ENCODE measurements around the gene C12orf57.
A peak's percentile ranks its signal among the peaks of the same experiment; 100 is the strongest.

The C12orf57 gene

GRCh38 chr12:6963016-6963731, 19.4 kb downstream of the C12orf57 start:
- Histone ChIP-seq H3K27ac (ENCODE audit: low read length) (no peak overlapping the region), H3K79me2 (ENCODE audit: low read length) (peaks cover 45% of the 10 kb centered on the region), H3F3A (ENCODE audit: insufficient read depth, low read length) (peaks cover 77% of the 10 kb centered on the region), H3K4me1 (ENCODE audit: low read length) (peaks cover 52% of the 10 kb centered on the region), H3K27me3 (replicated peaks; ENCODE audit: insufficient read depth, low read length) (no peaks in the 10 kb centered on the region), H3K9me2 (replicated peaks; ENCODE audit: insufficient read depth, low read length) (no peaks in the 10 kb centered on the region), H3K4me2 (ENCODE audit: low read depth, low read length) (no peak overlapping the region), H3K36me3 (replicated peaks; ENCODE audit: insufficient read depth, low read length) (peaks cover 11% of the 10 kb centered on the region), H3K9me3 (replicated peaks; ENCODE audit: insufficient read depth, low read length) (no peaks in the 10 kb centered on the region), H4K20me1 (ENCODE audit: insufficient read depth, low read length) (no peaks in the 10 kb centered on the region), H3K9ac (ENCODE audit: low read length) (no peak overlapping the region), H3K4me3 (ENCODE audit: low read length) (no peak overlapping the region), H2AFZ (ENCODE audit: low read length) (no peak overlapping the region)
- no peak for DNase-seq
- TF ChIP-seq EZH2phosphoT487 (IDR thresholded peaks at IDR 0.05; ENCODE audit: low read length) = no peak
- no peak for TF ChIP-seq EZH2 (optimal IDR thresholded peaks at IDR 0.05; ENCODE audit: low read depth, low read length)
- TF ChIP-seq, protein P1, sequence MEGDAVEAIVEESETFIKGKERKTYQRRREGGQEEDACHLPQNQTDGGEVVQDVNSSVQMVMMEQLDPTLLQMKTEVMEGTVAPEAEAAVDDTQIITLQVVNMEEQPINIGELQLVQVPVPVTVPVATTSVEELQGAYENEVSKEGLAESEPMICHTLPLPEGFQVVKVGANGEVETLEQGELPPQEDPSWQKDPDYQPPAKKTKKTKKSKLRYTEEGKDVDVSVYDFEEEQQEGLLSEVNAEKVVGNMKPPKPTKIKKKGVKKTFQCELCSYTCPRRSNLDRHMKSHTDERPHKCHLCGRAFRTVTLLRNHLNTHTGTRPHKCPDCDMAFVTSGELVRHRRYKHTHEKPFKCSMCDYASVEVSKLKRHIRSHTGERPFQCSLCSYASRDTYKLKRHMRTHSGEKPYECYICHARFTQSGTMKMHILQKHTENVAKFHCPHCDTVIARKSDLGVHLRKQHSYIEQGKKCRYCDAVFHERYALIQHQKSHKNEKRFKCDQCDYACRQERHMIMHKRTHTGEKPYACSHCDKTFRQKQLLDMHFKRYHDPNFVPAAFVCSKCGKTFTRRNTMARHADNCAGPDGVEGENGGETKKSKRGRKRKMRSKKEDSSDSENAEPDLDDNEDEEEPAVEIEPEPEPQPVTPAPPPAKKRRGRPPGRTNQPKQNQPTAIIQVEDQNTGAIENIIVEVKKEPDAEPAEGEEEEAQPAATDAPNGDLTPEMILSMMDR (IDR thresholded peaks at IDR 0.05; ENCODE audit: low read length) = no peak

- peak overlapping the region; percentile 48; the same call in 1 of the 2 replicates for H3K27ac ChIP-seq (ENCODE audit: low read length)
These were observed 20.1 kb downstream of the C12orf57 start for GRCh38 chr12:6963791-6964413.

GRCh38 chr12:6964605-6965025, 20.8 kb downstream of the C12orf57 start:
- Histone ChIP-seq H3K79me2 (ENCODE audit: low read length) (peaks cover 49% of the 10 kb centered on the region), H3K9me3 (replicated peaks; ENCODE audit: insufficient read depth, low read length) (no peaks in the 10 kb centered on the region), H4K20me1 (ENCODE audit: insufficient read depth, low read length) (no peaks in the 10 kb centered on the region), H3K27ac (ENCODE audit: low read length) (peak overlapping the region; percentile 48; the same call in 1 of the 2 replicates), H3K27me3 (replicated peaks; ENCODE audit: insufficient read depth, low read length) (no peaks in the 10 kb centered on the region), H3F3A (ENCODE audit: insufficient read depth, low read length) (peaks cover 72% of the 10 kb centered on the region), H2AFZ (ENCODE audit: low read length) (no peak overlapping the region), H3K4me2 (ENCODE audit: low read depth, low read length) (0 out of 2 replicates have a peak overlapping the region, but pooled peaks have one; percentile 2), H3K36me3 (replicated peaks; ENCODE audit: insufficient read depth, low read length) (peaks cover 18% of the 10 kb centered on the region), H3K4me1 (ENCODE audit: low read length) (peaks cover 54% of the 10 kb centered on the region), H3K4me3 (ENCODE audit: low read length) (no peak overlapping the region), H3K9me2 (replicated peaks; ENCODE audit: insufficient read depth, low read length) (no peaks in the 10 kb centered on the region), H3K9ac (ENCODE audit: low read length) (peak overlapping the region; percentile 17; the same call in 1 of the 2 replicates)
- DNase-seq = peak; percentile 5
- TF ChIP-seq, protein P1 (IDR thresholded peaks at IDR 0.05; ENCODE audit: low read length) = no peak
- TF ChIP-seq EZH2 (optimal IDR thresholded peaks at IDR 0.05; ENCODE audit: low read depth, low read length) (no peak), EZH2phosphoT487 (IDR thresholded peaks at IDR 0.05; ENCODE audit: low read length) (no peak)

More at GRCh38 chr12:6963791-6964413, 20.1 kb downstream of the C12orf57 start:
- Histone ChIP-seq H3K9me2 (replicated peaks; ENCODE audit: insufficient read depth, low read length) (no peaks in the 10 kb centered on the region), H3K9me3 (replicated peaks; ENCODE audit: insufficient read depth, low read length) (no peaks in the 10 kb centered on the region), H3K4me1 (ENCODE audit: low read length) (peaks cover 51% of the 10 kb centered on the region), H4K20me1 (ENCODE audit: insufficient read depth, low read length) (no peaks in the 10 kb centered on the region), H3F3A (ENCODE audit: insufficient read depth, low read length) (peaks cover 74% of the 10 kb centered on the region), H3K79me2 (ENCODE audit: low read length) (peaks cover 47% of the 10 kb centered on the region), H2AFZ (ENCODE audit: low read length) (no peak overlapping the region), H3K27me3 (replicated peaks; ENCODE audit: insufficient read depth, low read length) (no peaks in the 10 kb centered on the region), H3K4me3 (ENCODE audit: low read length) (no peak overlapping the region), H3K36me3 (replicated peaks; ENCODE audit: insufficient read depth, low read length) (peaks cover 18% of the 10 kb centered on the region), H3K9ac (ENCODE audit: low read length) (no peak overlapping the region), H3K4me2 (ENCODE audit: low read depth, low read length) (no peak overlapping the region)
- TF ChIP-seq EZH2 (optimal IDR thresholded peaks at IDR 0.05; ENCODE audit: low read depth, low read length) (no peak), EZH2phosphoT487 (IDR thresholded peaks at IDR 0.05; ENCODE audit: low read length) (no peak)
- TF ChIP-seq, protein P1 (IDR thresholded peaks at IDR 0.05; ENCODE audit: low read length) = no peak
- peak; percentile 5 for DNase-seq
